Measurements from ENCODE around the gene VASP.

Gene VASP

DNA sequence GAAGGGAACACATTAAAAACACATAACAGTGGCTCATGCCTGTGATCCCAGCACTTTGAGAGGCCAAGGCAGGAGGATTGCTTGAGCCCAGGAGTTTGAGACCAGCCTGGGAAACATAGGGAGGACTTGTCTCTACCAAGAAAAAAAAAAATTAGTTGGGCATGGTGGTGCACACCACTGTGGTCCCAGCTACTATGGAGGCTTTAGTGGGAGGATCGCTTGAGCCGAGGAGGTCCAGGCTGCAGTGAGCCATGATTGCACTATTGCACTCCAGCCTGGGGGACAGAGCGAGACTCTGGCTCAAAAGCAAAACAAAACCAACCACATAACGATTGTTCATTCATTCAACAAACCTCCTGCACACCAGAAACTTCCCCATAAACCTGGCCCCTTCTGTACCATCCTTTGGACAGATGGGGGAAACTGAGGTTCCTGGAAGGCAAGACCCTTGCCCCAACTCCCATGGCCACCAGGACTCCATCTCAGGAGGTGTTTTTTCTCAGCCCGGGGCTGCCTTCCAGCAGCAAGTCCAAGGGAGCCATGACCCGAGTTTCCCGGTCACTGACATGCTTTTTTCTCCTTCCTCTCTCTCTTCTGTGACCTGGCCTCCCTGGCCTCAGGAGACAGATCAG lies 35.2 kb upstream of the VASP start:
- Histone ChIP-seq H3K9me3 (no peaks in the 10 kb centered on the region), H3K4me3 (ENCODE audit: low read depth in 1 of 2, low read length in 1 of 2) (peak overlapping the region in 1 of 2 experiments; percentile 15), H3K27ac (peak overlapping the region; percentile 54), H3K27me3 (peaks cover 77% of the 10 kb centered on the region), H3K36me3 (no peaks in the 10 kb centered on the region), H3K4me1 (ENCODE audit: control insufficient read depth in 1 of 2, insufficient read depth in 1 of 2, low read depth in 1 of 2, low read length in 1 of 2) (peaks cover 35 to 42% of the 10 kb centered on the region in 2 experiments)
- TF ChIP-seq, protein P1, sequence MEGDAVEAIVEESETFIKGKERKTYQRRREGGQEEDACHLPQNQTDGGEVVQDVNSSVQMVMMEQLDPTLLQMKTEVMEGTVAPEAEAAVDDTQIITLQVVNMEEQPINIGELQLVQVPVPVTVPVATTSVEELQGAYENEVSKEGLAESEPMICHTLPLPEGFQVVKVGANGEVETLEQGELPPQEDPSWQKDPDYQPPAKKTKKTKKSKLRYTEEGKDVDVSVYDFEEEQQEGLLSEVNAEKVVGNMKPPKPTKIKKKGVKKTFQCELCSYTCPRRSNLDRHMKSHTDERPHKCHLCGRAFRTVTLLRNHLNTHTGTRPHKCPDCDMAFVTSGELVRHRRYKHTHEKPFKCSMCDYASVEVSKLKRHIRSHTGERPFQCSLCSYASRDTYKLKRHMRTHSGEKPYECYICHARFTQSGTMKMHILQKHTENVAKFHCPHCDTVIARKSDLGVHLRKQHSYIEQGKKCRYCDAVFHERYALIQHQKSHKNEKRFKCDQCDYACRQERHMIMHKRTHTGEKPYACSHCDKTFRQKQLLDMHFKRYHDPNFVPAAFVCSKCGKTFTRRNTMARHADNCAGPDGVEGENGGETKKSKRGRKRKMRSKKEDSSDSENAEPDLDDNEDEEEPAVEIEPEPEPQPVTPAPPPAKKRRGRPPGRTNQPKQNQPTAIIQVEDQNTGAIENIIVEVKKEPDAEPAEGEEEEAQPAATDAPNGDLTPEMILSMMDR (IDR thresholded peaks at IDR 0.05) = no peak

DNA sequence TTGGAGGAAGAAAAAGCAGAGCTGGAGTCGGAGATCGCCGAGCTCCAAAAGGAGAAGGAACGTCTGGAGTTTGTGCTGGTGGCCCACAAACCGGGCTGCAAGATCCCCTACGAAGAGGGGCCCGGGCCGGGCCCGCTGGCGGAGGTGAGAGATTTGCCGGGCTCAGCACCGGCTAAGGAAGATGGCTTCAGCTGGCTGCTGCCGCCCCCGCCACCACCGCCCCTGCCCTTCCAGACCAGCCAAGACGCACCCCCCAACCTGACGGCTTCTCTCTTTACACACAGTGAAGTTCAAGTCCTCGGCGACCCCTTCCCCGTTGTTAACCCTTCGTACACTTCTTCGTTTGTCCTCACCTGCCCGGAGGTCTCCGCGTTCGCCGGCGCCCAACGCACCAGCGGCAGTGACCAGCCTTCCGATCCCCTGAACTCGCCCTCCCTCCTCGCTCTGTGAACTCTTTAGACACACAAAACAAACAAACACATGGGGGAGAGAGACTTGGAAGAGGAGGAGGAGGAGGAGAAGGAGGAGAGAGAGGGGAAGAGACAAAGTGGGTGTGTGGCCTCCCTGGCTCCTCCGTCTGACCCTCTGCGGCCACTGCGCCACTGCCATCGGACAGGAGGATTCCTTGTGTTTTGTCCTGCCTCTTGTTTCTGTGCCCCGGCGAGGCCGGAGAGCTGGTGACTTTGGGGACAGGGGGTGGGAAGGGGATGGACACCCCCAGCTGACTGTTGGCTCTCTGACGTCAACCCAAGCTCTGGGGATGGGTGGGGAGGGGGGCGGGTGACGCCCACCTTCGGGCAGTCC lies 34.5 kb upstream of the VASP start:
- peaks cover 80% of the 10 kb centered on the region for H3K27me3 ChIP-seq
- peak overlapping the region in 1 of 2 experiments; percentile 15 for H3K4me3 ChIP-seq (ENCODE audit: low read depth in 1 of 2, low read length in 1 of 2)
- H3K36me3 ChIP-seq = no peaks in the 10 kb centered on the region
- peak overlapping the region; percentile 54 for H3K27ac ChIP-seq
- H3K4me1 ChIP-seq (ENCODE audit: control insufficient read depth in 1 of 2, insufficient read depth in 1 of 2, low read depth in 1 of 2, low read length in 1 of 2) = peaks cover 32 to 39% of the 10 kb centered on the region in 2 experiments
- H3K9me3 ChIP-seq = no peaks in the 10 kb centered on the region
- TF ChIP-seq, protein P1 (IDR thresholded peaks at IDR 0.05) = no peak

DNA sequence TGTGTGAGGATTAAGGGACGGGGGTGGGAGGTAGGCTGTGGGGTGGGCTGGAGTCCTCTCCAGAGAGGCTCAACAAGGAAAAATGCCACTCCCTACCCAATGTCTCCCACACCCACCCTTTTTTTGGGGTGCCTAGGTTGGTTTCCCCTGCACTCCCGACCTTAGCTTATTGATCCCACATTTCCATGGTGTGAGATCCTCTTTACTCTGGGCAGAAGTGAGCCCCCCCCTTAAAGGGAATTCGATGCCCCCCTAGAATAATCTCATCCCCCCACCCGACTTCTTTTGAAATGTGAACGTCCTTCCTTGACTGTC lies 34.0 kb upstream of the VASP start:
- H3K27me3 ChIP-seq = peaks cover 83% of the 10 kb centered on the region
- H3K4me3 ChIP-seq (ENCODE audit: low read depth in 1 of 2, low read length in 1 of 2) = no peak overlapping the region
- no peaks in the 10 kb centered on the region for H3K9me3 ChIP-seq
- TF ChIP-seq, protein P1 (IDR thresholded peaks at IDR 0.05) = no peak
- no peaks in the 10 kb centered on the region for H3K36me3 ChIP-seq
- H3K27ac ChIP-seq = no peak overlapping the region
- peaks cover 32 to 39% of the 10 kb centered on the region in 2 experiments for H3K4me1 ChIP-seq (ENCODE audit: control insufficient read depth in 1 of 2, insufficient read depth in 1 of 2, low read depth in 1 of 2, low read length in 1 of 2)

DNA sequence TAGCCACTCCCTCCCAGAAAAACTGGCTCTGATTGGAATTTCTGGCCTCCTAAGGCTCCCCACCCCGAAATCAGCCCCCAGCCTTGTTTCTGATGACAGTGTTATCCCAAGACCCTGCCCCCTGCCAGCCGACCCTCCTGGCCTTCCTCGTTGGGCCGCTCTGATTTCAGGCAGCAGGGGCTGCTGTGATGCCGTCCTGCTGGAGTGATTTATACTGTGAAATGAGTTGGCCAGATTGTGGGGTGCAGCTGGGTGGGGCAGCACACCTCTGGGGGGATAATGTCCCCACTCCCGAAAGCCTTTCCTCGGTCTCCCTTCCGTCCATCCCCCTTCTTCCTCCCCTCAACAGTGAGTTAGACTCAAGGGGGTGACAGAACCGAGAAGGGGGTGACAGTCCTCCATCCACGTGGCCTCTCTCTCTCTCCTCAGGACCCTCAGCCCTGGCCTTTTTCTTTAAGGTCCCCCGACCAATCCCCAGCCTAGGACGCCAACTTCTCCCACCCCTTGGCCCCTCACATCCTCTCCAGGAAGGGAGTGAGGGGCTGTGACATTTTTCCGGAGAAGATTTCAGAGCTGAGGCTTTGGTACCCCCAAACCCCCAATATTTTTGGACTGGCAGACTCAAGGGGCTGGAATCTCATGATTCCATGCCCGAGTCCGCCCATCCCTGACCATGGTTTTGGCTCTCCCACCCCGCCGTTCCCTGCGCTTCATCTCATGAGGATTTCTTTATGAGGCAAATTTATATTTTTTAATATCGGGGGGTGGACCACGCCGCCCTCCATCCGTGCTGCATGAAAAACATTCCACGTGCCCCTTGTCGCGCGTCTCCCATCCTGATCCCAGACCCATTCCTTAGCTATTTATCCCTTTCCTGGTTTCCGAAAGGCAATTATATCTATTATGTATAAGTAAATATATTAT lies 33.3 kb upstream of the VASP start:
- TF ChIP-seq, protein P1 (IDR thresholded peaks at IDR 0.05) = no peak
- no peak overlapping the region for H3K27ac ChIP-seq
- H3K4me1 ChIP-seq (ENCODE audit: control insufficient read depth in 1 of 2, insufficient read depth in 1 of 2, low read depth in 1 of 2, low read length in 1 of 2) = peaks cover 32 to 39% of the 10 kb centered on the region in 2 experiments

More for the DNA sequence above, 33.3 kb upstream of the VASP start:
- Histone ChIP-seq H3K9me3 (no peaks in the 10 kb centered on the region), H3K4me3 (ENCODE audit: low read depth in 1 of 2, low read length in 1 of 2) (no peak overlapping the region), H3K36me3 (no peaks in the 10 kb centered on the region), H3K27me3 (peaks cover 83% of the 10 kb centered on the region)
